PFSK-1 (cell line): ENCODE results near the gene IL1RN.

Experiments
- POLR2AphosphoS5 ChIP-seq: IDR thresholded peaks from 2 replicates; pipeline ENCODE4 v1.6.1; 2012; ENCODE audit warnings: low read depth, mild to moderate bottlenecking, control low read depth, low read length, moderate library complexity
- TAF1 ChIP-seq: IDR thresholded peaks from 2 replicates; pipeline ENCODE4 v1.6.1; 2012; ENCODE audit warnings: low read length, control low read depth, borderline replicate concordance; ENCODE audit not compliant: insufficient read depth

DNA sequence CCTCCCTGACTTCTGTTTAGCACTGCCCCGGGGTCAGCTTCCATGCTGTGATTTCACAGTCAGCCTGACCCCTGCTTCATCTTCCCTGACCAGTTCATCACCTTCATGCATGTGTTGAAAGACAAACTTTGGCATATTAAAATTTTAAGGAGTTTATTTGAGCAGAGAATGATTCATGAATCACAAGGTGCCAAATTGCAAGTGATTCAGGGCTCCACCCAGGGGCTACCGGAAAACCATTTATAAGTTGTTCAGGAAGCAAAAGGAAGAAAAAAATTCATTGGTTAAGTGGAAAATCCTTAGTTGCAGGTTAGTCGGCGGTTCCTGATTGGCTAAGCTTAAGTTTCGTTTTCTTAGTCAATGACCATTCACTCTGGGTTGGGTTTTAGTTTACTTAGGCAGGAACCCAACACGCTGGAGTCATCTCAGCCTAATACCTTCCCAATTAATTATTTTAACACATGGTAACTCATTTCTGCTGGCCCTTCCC lies 49.0 kb upstream of the IL1RN start:
- TF ChIP-seq TAF1 = no peak
- TF ChIP-seq POLR2AphosphoS5 = no peak
